K562 (cell line): ENCODE data around the gene COMP. TPM values are rescaled to one million over a fixed set of nuclear protein-coding genes. Genes with fewer than 3 reads are reported as not detected.

Experiments used
- CCAR2 ChIP-seq: fragments of 200-400 bp; formaldehyde crosslinking; IDR thresholded peaks from 2 replicates; pipeline ENCODE4 v1.6.1; 2017; ENCODE audit warnings: mild to moderate bottlenecking, low read depth, low read length
- CTCF ChIP-seq, 3 experiments: IDR thresholded peaks in 2 of 3; conservative IDR thresholded peaks in 1 of 3; 2 replicates each; pipeline ENCODE4 v1.5.1; 2011 to 2012; ENCODE audit warnings: low read length in 3 of 3, mild to moderate bottlenecking in 3 of 3, control low read depth in 2 of 3, improper control_type of control experiment in 1 of 3, inconsistent platforms in 1 of 3, low read depth in 1 of 3, mixed read lengths in 1 of 3, moderate library complexity in 1 of 3; ENCODE audit not compliant: insufficient read depth in 2 of 3
- E2F6 ChIP-seq, 2 experiments: IDR thresholded peaks; 2 replicates each; pipeline ENCODE4 v1.6.1; 2011; ENCODE audit warnings: borderline replicate concordance in 1 of 2, control low read depth in 1 of 2, low read depth in 1 of 2, low read length in 1 of 2, mild to moderate bottlenecking in 1 of 2, mixed read lengths in 1 of 2, moderate library complexity in 1 of 2; ENCODE audit not compliant: insufficient read depth in 1 of 2, insufficient read length in 1 of 2, poor library complexity in 1 of 2, severe bottlenecking in 1 of 2; ENCODE audit errors: extremely low read depth in 1 of 2
- ETS2 ChIP-seq: IDR thresholded peaks from 2 replicates; pipeline ENCODE4 v1.6.1; 2016; ENCODE audit warnings: borderline replicate concordance, missing genetic modification characterization, mild to moderate bottlenecking, moderate library complexity, missing compliant biosample characterization; ENCODE audit not compliant: poor library complexity, severe bottlenecking
- EZH2 ChIP-seq: IDR thresholded peaks from 2 replicates; pipeline ENCODE4 v1.6.1; 2012; ENCODE audit warnings: low read depth, mild to moderate bottlenecking, inconsistent platforms, low read length, borderline replicate concordance
- MITF ChIP-seq: IDR thresholded peaks from 2 replicates; pipeline ENCODE4 v1.6.1; 2014; ENCODE audit warnings: antibody characterized with exemption
- NFE2 ChIP-seq: IDR thresholded peaks from 2 replicates; pipeline ENCODE4 v1.6.1; 2014; ENCODE audit warnings: antibody characterized with exemption, low read depth
- PHF21A ChIP-seq: fragments of 450-650 bp; IDR thresholded peaks from 2 replicates; pipeline ENCODE4 v1.6.1; 2017; ENCODE audit warnings: low read depth, borderline replicate concordance
- PYGO2 ChIP-seq: fragments of 450-650 bp; IDR thresholded peaks from 2 replicates; pipeline ENCODE4 v1.6.1; 2016; ENCODE audit warnings: mild to moderate bottlenecking, missing genetic modification characterization, moderate library complexity, missing compliant biosample characterization
- SAFB ChIP-seq: fragments of 200-400 bp; formaldehyde crosslinking; IDR thresholded peaks from 2 replicates; pipeline ENCODE4 v1.6.1; 2017; ENCODE audit warnings: low read depth, low read length, borderline replicate concordance
- SRF ChIP-seq, 2 experiments: fragments of 250-450, 450-650 bp in 1 of 2; sonication (Bioruptor Pico) in 1 of 2; sonication (generic) in 1 of 2; formaldehyde crosslinking; IDR thresholded peaks; 2 replicates each; pipeline versions ENCODE4 v1.5.0 to v1.5.1; 2020 to 2022; ENCODE audit warnings: mild to moderate bottlenecking in 1 of 2, missing genetic modification reagents in 1 of 2
- U2AF2 ChIP-seq: fragments of 200-400 bp; formaldehyde crosslinking; optimal IDR thresholded peaks from 2 replicates; pipeline ENCODE3; 2017; ENCODE audit warnings: low read depth, mild to moderate bottlenecking, low read length
- YY1 ChIP-seq, 3 experiments: IDR thresholded peaks; 2 replicates each; pipeline ENCODE4 v1.6.1; 2011; ENCODE audit warnings: low read length in 2 of 3, mild to moderate bottlenecking in 2 of 3, moderate library complexity in 2 of 3, borderline replicate concordance in 1 of 3, control low read depth in 1 of 3, low read depth in 1 of 3; ENCODE audit not compliant: insufficient read depth in 3 of 3, insufficient replicate concordance in 2 of 3, control insufficient read depth in 1 of 3, insufficient read length in 1 of 3; ENCODE audit errors: extremely low read depth in 1 of 3
- ZBTB33 ChIP-seq: sonication (generic); formaldehyde crosslinking; IDR thresholded peaks from 2 replicates; pipeline ENCODE4 v1.8.1; 2023; ENCODE audit warnings: mild to moderate bottlenecking, missing genetic modification reagents
- ZBTB7A ChIP-seq: IDR thresholded peaks from 2 replicates; pipeline ENCODE4 v1.6.1; 2011; ENCODE audit warnings: low read depth, mild to moderate bottlenecking, low read length, moderate library complexity, borderline replicate concordance; ENCODE audit not compliant: control insufficient read depth
- ZNF511 ChIP-seq: sonication (generic); formaldehyde crosslinking; IDR thresholded peaks from 2 replicates; pipeline ENCODE4 v1.8.0; 2022; ENCODE audit warnings: mild to moderate bottlenecking, missing genetic modification reagents
- ZNF79 ChIP-seq: fragments of 250-450 bp; sonication (Bioruptor Pico); IDR thresholded peaks from 2 replicates; pipeline ENCODE4 v1.4.0; 2020; ENCODE audit warnings: low read depth, mild to moderate bottlenecking, moderate library complexity
- polyA plus RNA-seq, 8 experiments: library from polyadenylated mRNA; depleted of rRNA in 4 of 8; stranded (reverse) in 5 of 8; unstranded in 3 of 8; fragments of >200 nt; fragmentation: Nextera tagmentation in 2 of 8; fragmentation: Illumina TruSeq in 1 of 8; extraction: Ambion mirVana in 2 of 8; extraction: Trizol in 1 of 8; gene quantifications; 2 replicates each; pipeline versions ENCODE4 v1.2.1 to v1.2.3, GENCODE V29; 2011 to 2014; ENCODE audit warnings: inconsistent platforms in 1 of 8, missing spikeins in 1 of 8
- total RNA-seq, 7 experiments: library from RNA; depleted of rRNA in 6 of 7; stranded (reverse); fragments of >200 nt in 6 of 7; fragmentation: Illumina TruSeq in 2 of 7; extraction: Trizol in 2 of 7; gene quantifications; 2 replicates each; pipeline versions ENCODE4 v1.2.1 to v1.2.3, GENCODE V29; 2011 to 2021; ENCODE audit warnings: low replicate concordance in 1 of 7

Gene COMP
- total and polyA plus RNA-seq, 9 of the 15 experiments (the other 6 are each of a cell fraction or from before 2014, with no cell fraction given) = 0.07 TPM; not detected in 8

GRCh38 chr19:18788529-18789421 lies 2.3 kb downstream of the COMP start (continued):
- TF ChIP-seq PYGO2 (tag) (no peak), PHF21A (no peak), YY1 (IDR thresholded peaks at IDR 0.05; ENCODE audit: borderline replicate concordance in 1 of 3, control insufficient read depth in 1 of 3, extremely low read depth in 1 of 3, insufficient read depth in 3 of 3, insufficient read length in 1 of 3, insufficient replicate concordance in 2 of 3, low read depth in 1 of 3, low read length in 2 of 3) (peak in 1 of 3 experiments; percentile 11), CCAR2 (no peak), EZH2 (0 out of 2 replicates have a peak, but pooled peaks have one; percentile 60), E2F6 (IDR thresholded peaks at IDR 0.05; ENCODE audit: borderline replicate concordance in 1 of 2, extremely low read depth in 1 of 2, insufficient read depth in 1 of 2, insufficient read length in 1 of 2, low read depth in 1 of 2, low read length in 1 of 2, poor library complexity in 1 of 2, severe bottlenecking in 1 of 2) (peak in 1 of 2 experiments; percentile 15), SRF (CRISPR knock-in tag; IDR thresholded peaks at IDR 0.05) (no peak), MITF (no peak), SAFB (peak; percentile 85; the same call in 1 of the 2 replicates), CTCF (IDR thresholded peaks at IDR 0.05 in 2 of 3, conservative IDR thresholded peaks at IDR 0.05 in 1 of 3; ENCODE audit: insufficient read depth in 2 of 3, low read depth in 1 of 3, low read length in 3 of 3) (no peak), ZBTB33 (CRISPR knock-in tag) (peak; percentile 49; the same call in 1 of the 2 replicates), ZNF79 (CRISPR knock-in tag) (no peak), ZBTB7A (peak; percentile 20; the same call in 1 of the 2 replicates), U2AF2 (no peak), NFE2 (no peak), ETS2 (no peak), ZNF511 (no peak)
